Right lobe of liver (tissue), 6 donors: ENCODE results near the gene RGL1. TPM values are rescaled to one million over a fixed set of nuclear protein-coding genes. Genes with fewer than 3 reads are reported as not detected.

Experiments
- ATAC-seq, 4 donors: fragments of 200-7000 bp; cut with Tn5 transposase; one replicate each; pipeline ENCODE4 v1.9.1; 2020; ENCODE audit warnings: mild to moderate bottlenecking in 4 of 4, moderate library complexity in 4 of 4
- DNase-seq, 3 donors: peaks; one replicate each; pipeline ENCODE4 v3.0.0-alpha.2; 2020
- H3K27ac ChIP-seq, 3 donors: fragments of 200-600 bp; one replicate each; pipeline ENCODE4 v1.8.0; 2022
- H3K27me3 ChIP-seq, 2 donors: fragments of 200-600 bp; one replicate each; pipeline ENCODE4 v1.8.0; 2022
- H3K36me3 ChIP-seq, 4 donors: fragments of 200-600 bp; sonication (generic) in 1 of 4; one replicate each; pipeline versions ENCODE4 v1.5.1 to v1.8.0; 2017 to 2022; ENCODE audit warnings: control low read depth in 1 of 4
- H3K4me1 ChIP-seq, 4 donors: fragments of 200-600 bp; sonication (generic) in 1 of 4; one replicate each; pipeline versions ENCODE4 v1.5.1 to v1.8.0; 2017 to 2022; ENCODE audit warnings: control low read depth in 1 of 4
- H3K4me3 ChIP-seq, 3 donors: fragments of 200-600 bp; one replicate each; pipeline ENCODE4 v1.8.0; 2022
- H3K9me3 ChIP-seq, 4 donors: fragments of 200-600 bp; sonication (generic) in 1 of 4; one replicate each; pipeline versions ENCODE4 v1.5.1 to v1.8.0; 2017 to 2022; ENCODE audit warnings: control low read depth in 1 of 4
- POLR2A ChIP-seq: fragments of 450-650 bp; IDR thresholded peaks from one replicate; pipeline ENCODE4 v1.6.1; 2017; ENCODE audit warnings: antibody characterized with exemption, mild to moderate bottlenecking
- WGBS: methylation state at CpG from one replicate; pipeline ENCODE4 v1.1.6; 2018; ENCODE audit warnings: low coverage, low lambda C conversion rate; ENCODE audit not compliant: insufficient coverage; ENCODE audit errors: missing lambda C conversion rate; 5-methylcytosine and 5-hydroxymethylcytosine counted together
- intact Hi-C, 2 donors: fragments of 100-400 bp; cut with DNase I; formaldehyde crosslinking; loops; one replicate each; pipeline versions ENCODE4 v1.11.2 to v1.14.1; 2022
- total RNA-seq, 6 experiments: library from RNA; depleted of rRNA in 2 of 6; stranded (reverse); fragments of >200 nt in 2 of 6; fragmentation: NEBNext Ultra II Directional in 3 of 6; extraction: Animal tissue kit (Norgen Biotek cat#: 25700) in 3 of 6; gene quantifications; one replicate each; pipeline versions ENCODE4 v1.1.0 to v1.2.4, GENCODE V29; 2016 to 2023
- TF ChIP-seq, protein P1 (sequence below), 4 donors: fragments of 200-600 bp in 3 of 4; fragments of 450-650 bp in 1 of 4; IDR thresholded peaks; one replicate each; pipeline versions ENCODE4 v1.5.1 to v1.8.0; 2016 to 2022; ENCODE audit warnings: antibody characterized with exemption in 4 of 4, mild to moderate bottlenecking in 2 of 4
- donor health status: DM: no; HTN: yes; CAD: no.
- donor health status: DM: no; HTN: no; CAD: no.
- donor health status: DM: no; HTN: no; CAD: no.
- donor health status: DM: no; HTN: yes; CAD: no.
- donor health status: DM: no; HTN: yes; CAD: no.

The RGL1 gene
- total RNA-seq, 6 experiments from 2014 or later: 5.5 to 13.1 (median 6.9) TPM

DNA sequence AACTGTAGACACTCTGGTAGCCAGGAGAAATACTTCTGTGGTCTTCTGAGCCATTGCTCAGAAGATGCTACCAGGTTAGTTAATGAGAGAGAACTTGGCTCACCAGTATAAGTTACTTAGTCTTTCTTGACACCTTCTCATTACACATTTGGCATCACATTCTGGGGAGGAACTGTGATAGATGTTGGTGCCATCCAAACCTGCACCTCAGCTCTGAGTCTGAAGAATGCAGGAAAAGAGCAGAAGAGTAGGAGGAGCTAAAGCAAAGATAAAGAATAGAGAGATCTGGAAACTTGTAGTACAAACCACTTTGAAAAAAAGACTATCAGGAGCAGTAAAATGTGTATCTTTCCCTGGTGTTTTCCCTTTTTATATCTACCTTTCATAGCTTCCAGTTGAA lies 58.9 kb downstream of the RGL1 start:
- no peak overlapping the region for H3K4me3 ChIP-seq
- H3K27me3 ChIP-seq: no peaks in the 10 kb centered on the region
- ATAC-seq: no peak
- no peak overlapping the region for H3K27ac ChIP-seq
- no peaks in the 10 kb centered on the region for H3K9me3 ChIP-seq
- H3K36me3 ChIP-seq: no peaks in the 10 kb centered on the region
- no peak for DNase-seq
- TF ChIP-seq POLR2A: no peak
- TF ChIP-seq, protein P1, sequence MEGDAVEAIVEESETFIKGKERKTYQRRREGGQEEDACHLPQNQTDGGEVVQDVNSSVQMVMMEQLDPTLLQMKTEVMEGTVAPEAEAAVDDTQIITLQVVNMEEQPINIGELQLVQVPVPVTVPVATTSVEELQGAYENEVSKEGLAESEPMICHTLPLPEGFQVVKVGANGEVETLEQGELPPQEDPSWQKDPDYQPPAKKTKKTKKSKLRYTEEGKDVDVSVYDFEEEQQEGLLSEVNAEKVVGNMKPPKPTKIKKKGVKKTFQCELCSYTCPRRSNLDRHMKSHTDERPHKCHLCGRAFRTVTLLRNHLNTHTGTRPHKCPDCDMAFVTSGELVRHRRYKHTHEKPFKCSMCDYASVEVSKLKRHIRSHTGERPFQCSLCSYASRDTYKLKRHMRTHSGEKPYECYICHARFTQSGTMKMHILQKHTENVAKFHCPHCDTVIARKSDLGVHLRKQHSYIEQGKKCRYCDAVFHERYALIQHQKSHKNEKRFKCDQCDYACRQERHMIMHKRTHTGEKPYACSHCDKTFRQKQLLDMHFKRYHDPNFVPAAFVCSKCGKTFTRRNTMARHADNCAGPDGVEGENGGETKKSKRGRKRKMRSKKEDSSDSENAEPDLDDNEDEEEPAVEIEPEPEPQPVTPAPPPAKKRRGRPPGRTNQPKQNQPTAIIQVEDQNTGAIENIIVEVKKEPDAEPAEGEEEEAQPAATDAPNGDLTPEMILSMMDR (IDR thresholded peaks at IDR 0.05): no peak
- intact Hi-C loops: no loop called here
- H3K4me1 ChIP-seq: no peaks in the 10 kb centered on the region

GRCh38 chr1:183864611-183865010 lies 59.7 kb downstream of the RGL1 start:
- H3K36me3 ChIP-seq: no peaks in the 10 kb centered on the region
- H3K9me3 ChIP-seq: no peaks in the 10 kb centered on the region
- H3K4me3 ChIP-seq: no peak overlapping the region
- ATAC-seq (no peak), DNase-seq (no peak)
- H3K27ac ChIP-seq: no peak overlapping the region
- no peak for TF ChIP-seq POLR2A
- TF ChIP-seq, protein P1 (IDR thresholded peaks at IDR 0.05): no peak
- H3K27me3 ChIP-seq: no peaks in the 10 kb centered on the region
- intact Hi-C loops: no loop called here
- WGBS: 100% methylated on average over 3 of the region's 3 CpGs
- no peaks in the 10 kb centered on the region for H3K4me1 ChIP-seq

DNA sequence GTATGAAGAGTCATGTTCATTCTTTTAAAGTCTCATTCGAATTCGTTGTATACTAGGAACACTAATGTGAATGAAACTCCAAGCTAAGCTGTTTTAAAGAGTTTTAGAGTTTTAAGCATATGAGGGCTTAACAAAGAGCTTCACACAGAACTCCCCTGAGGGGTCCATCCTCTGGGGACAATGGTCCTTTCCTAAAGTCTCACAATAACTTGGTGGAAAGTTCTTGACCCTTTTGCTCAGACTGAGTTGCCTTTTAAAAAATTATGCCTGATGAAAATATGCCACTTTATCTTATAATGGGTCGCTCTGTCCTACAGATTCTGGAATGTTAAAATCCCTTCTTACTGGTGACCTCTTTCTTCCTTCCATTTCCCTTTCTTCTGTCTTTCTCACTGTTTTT lies 64.3 kb downstream of the RGL1 start:
- intact Hi-C loops: no loop called here
- Histone ChIP-seq H3K4me1 (no peaks in the 10 kb centered on the region), H3K27me3 (no peaks in the 10 kb centered on the region), H3K9me3 (no peaks in the 10 kb centered on the region), H3K27ac (no peak overlapping the region), H3K4me3 (no peak overlapping the region), H3K36me3 (no peaks in the 10 kb centered on the region)
- TF ChIP-seq, protein P1 (IDR thresholded peaks at IDR 0.05): no peak
- TF ChIP-seq POLR2A: no peak
- no peak for DNase-seq
- WGBS: 85% methylated on average over 3 of the region's 3 CpGs
- ATAC-seq: no peak

DNA sequence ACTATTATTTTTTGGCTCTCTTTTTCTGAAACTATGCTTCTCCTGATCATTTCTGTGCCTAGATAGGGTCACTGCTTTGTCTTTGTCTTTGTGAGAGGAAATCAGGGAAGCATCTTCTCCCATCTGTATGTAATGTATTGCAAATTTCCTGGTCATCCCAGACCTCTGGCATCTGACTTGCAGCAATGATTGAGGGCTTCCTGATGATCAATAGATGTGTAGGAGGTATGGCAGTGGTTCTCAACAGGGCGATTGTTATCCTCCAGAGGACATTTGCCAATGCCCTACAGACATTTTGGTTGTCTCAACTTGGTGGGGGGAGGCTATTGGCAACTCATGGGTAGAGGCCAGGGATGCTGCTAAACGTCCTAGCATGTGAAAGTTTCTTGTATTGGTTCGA lies 64.7 kb downstream of the RGL1 start:
- Histone ChIP-seq H3K27ac (peak overlapping the region in 2 of 3 donors; percentile 15 to 37), H3K4me1 (no peaks in the 10 kb centered on the region), H3K36me3 (no peaks in the 10 kb centered on the region), H3K4me3 (no peak overlapping the region), H3K9me3 (no peaks in the 10 kb centered on the region), H3K27me3 (no peaks in the 10 kb centered on the region)
- intact Hi-C loops: no loop called here
- no peak for TF ChIP-seq POLR2A
- TF ChIP-seq, protein P1 (IDR thresholded peaks at IDR 0.05): no peak
- no peak for DNase-seq
- no peak for ATAC-seq
- 70% methylated on average over 1 of the region's 3 CpGs for WGBS
